NCI-H510A treated with DMSO at 0.1 percent for 48 hours (cell line): ENCODE results near the gene LACTBL1.

Source experiments
- DNase-seq: peaks from one replicate; lab custom pipeline; 2025; lab: John Stamatoyannopoulos, UW

Gene LACTBL1

GRCh38 chr1:22944346-22945055, 28.2 kb downstream of the LACTBL1 start:
- no peak for DNase-seq

GRCh38 chr1:22941257-22941656, 31.4 kb downstream of the LACTBL1 start:
- no peak for DNase-seq

GRCh38 chr1:22936681-22937080, 36.0 kb downstream of the LACTBL1 start:
- no peak for DNase-seq

GRCh38 chr1:22935433-22935832, 37.2 kb downstream of the LACTBL1 start:
- DNase-seq: no peak

- DNase-seq: no peak
Measured at GRCh38 chr1:22932803-22933470, 39.7 kb downstream of the LACTBL1 start.

GRCh38 chr1:22930240-22930912, 42.3 kb downstream of the LACTBL1 start:
- DNase-seq: no peak

- DNase-seq: no peak
Measured at GRCh38 chr1:22925111-22925510, 47.6 kb downstream of the LACTBL1 start.

- DNase-seq: no peak
Measured at GRCh38 chr1:22922640-22923039, 50.0 kb downstream of the LACTBL1 start.

- DNase-seq: no peak
Measured at GRCh38 chr1:22921452-22922126, 51.1 kb downstream of the LACTBL1 start.

- no peak for DNase-seq
Measured at GRCh38 chr1:22920734-22921451, 51.8 kb downstream of the LACTBL1 start.

GRCh38 chr1:22920026-22920733, 52.5 kb downstream of the LACTBL1 start:
- DNase-seq: no peak

- DNase-seq: no peak
Measured at GRCh38 chr1:22919341-22920025, 53.2 kb downstream of the LACTBL1 start.

GRCh38 chr1:22918644-22919043, 54.0 kb downstream of the LACTBL1 start:
- DNase-seq: no peak

GRCh38 chr1:22917989-22918388, 54.7 kb downstream of the LACTBL1 start:
- DNase-seq: no peak

GRCh38 chr1:22916471-22916820, 56.2 kb downstream of the LACTBL1 start:
- DNase-seq: peak; percentile 33

- DNase-seq: no peak
Measured at GRCh38 chr1:22915816-22916470, 56.7 kb downstream of the LACTBL1 start.

- DNase-seq: no peak
Measured at GRCh38 chr1:22915231-22915630, 57.4 kb downstream of the LACTBL1 start.

GRCh38 chr1:22914633-22915217, 57.9 kb downstream of the LACTBL1 start:
- no peak for DNase-seq

GRCh38 chr1:22914156-22914555, 58.5 kb downstream of the LACTBL1 start:
- DNase-seq: no peak
